ENCODE measurements around the gene EMC10.

DNA sequence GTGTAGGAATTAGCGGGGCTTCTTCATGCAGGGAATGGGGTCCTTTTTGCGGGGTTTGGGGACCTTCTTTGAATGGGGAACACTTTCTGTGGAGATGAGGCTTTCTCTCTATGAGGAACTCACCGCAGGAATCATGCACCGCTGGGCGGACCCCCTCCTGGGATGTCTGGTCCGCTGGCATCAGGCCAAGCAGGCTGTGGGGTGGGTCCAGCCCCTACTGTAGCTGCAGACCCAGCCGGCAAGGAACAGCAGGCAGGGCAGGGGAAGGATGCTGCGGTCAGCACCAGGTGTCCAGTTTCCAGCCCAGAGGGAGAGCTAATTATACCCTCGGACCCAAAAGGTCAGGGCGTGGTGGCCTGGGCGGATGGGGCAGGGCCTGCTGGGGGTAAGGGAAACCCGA lies 41.8 kb upstream of the EMC10 start:
- TF ChIP-seq, protein P1, sequence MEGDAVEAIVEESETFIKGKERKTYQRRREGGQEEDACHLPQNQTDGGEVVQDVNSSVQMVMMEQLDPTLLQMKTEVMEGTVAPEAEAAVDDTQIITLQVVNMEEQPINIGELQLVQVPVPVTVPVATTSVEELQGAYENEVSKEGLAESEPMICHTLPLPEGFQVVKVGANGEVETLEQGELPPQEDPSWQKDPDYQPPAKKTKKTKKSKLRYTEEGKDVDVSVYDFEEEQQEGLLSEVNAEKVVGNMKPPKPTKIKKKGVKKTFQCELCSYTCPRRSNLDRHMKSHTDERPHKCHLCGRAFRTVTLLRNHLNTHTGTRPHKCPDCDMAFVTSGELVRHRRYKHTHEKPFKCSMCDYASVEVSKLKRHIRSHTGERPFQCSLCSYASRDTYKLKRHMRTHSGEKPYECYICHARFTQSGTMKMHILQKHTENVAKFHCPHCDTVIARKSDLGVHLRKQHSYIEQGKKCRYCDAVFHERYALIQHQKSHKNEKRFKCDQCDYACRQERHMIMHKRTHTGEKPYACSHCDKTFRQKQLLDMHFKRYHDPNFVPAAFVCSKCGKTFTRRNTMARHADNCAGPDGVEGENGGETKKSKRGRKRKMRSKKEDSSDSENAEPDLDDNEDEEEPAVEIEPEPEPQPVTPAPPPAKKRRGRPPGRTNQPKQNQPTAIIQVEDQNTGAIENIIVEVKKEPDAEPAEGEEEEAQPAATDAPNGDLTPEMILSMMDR (IDR thresholded peaks at IDR 0.05) = no peak
- TF ChIP-seq POLR2AphosphoS5 (IDR thresholded peaks at IDR 0.05; ENCODE audit: low read depth, low read length) = no peak
